GM12875 (cell line): ENCODE measurements around the gene DGCR2.
"Not testable (repeated sequence)": the region's sequence is repeated elsewhere in the genome, so short reads cannot be mapped to it uniquely, and the experiment has no call there.

Experiments used
- H3K4me3 ChIP-seq: one replicate; pipeline ENCODE4 v1.5.1; 2011; ENCODE audit warnings: low read depth, low read length, control low read depth
- CTCF ChIP-seq: IDR thresholded peaks from 2 replicates; pipeline ENCODE4 v1.5.1; 2011; ENCODE audit warnings: low read depth, mild to moderate bottlenecking, control low read depth, inconsistent platforms, low read length, moderate library complexity, borderline replicate concordance; ENCODE audit not compliant: insufficient read depth

The DGCR2 gene

GRCh38 chr22:18987765-18988164 is 134.4 kb downstream of the DGCR2 start:
- no peak for TF ChIP-seq CTCF
- H3K4me3 ChIP-seq: no peak overlapping the region

- not testable (repeated sequence) for H3K4me3 ChIP-seq
Measured at GRCh38 chr22:18987114-18987513, 135.1 kb downstream of the DGCR2 start.
